T-helper 9 cell (primary cell): ENCODE data around the gene FOXD1.
"Not testable (repeated sequence)": the region's sequence is repeated elsewhere in the genome, so short reads cannot be mapped to it uniquely, and the experiment has no call there.

Experiments used
- DNase-seq: peaks from one replicate; pipeline ENCODE4 v3.0.0-alpha.2; 2020

The FOXD1 gene

DNA sequence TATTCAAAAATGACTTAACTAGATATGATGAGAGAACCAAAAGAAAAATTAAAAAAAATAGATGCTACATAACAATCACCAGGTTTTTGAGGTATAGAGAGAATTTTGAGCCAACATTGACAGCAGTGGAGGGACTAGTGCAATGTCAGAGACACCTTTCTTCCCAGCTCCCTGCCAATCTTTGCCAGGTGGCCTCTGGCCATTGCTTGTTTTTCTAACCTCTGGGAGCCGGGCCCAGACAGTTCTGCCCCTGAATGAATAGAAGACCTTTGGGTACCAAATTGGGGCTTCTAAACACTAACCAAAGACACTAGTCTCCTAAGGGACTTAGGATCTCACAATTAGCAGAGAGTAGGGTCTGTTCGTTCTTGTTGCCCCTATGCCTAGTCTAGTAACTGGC, 33.4 kb downstream of the FOXD1 start:
- no peak for DNase-seq

DNA sequence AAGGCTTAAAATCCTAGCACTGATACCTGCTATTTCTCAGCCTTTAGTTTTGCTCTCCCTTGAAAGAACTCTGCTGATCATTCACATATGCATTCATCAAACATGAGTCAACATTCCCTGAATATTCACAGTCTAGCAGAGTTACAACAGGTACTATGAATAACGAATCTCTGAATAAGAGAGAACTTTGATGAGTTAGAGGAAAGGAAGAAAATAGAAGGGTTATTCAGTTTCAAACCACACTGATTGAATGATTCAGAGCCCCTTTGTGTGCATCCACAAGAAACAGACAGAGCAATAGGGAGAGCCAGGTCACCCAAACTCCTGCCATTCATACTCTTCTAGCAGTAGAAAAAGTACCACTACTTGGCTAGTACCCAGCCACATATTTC, 36.0 kb downstream of the FOXD1 start:
- no peak for DNase-seq

DNA sequence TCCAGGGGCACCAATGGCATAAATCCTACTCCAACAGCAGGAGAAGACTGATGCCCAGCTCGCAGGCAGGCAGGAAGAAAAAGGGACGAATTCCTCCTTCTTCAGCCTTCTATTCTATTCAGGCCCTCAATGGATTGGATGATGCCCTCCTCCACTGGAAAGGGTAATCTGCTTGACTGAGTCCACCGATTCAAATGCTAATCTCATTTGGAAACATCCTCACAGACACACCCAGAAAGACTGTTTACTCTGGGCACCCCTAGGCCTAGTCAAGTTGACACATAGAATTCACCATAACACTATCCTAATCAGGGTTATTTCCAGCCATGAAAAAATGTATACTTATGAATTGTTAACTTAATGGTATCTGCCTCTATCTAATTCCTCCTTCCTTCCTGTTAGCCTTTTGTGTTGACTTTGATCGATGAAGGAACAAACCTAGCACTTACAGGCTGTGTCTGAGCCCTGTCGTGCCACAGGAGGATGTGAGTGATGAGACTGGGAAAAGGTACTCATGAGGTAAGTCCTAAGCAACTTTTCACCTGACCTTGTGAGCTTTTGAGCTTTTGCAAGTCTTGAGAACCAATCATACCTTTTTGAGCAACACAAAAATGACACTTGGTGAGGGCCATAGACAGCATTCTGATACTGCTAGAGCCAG, 36.5 kb downstream of the FOXD1 start:
- no peak for DNase-seq

GRCh38 chr5:73409927-73410326, 38.6 kb downstream of the FOXD1 start:
- not testable (repeated sequence) for DNase-seq

- no peak for DNase-seq
These were observed 42.9 kb downstream of the FOXD1 start for GRCh38 chr5:73405691-73406090.

- DNase-seq: no peak
These were observed 48.8 kb downstream of the FOXD1 start for GRCh38 chr5:73399775-73400174.
